K562 (cell line): ENCODE measurements around the gene ULK2. TPM values are rescaled to one million over a fixed set of nuclear protein-coding genes. Genes with fewer than 3 reads are reported as not detected.

Experiments used
- ATAC-seq: fragments of 200-7000 bp; cut with Tn5 transposase; 3 replicates; pipeline ENCODE4 v1.9.1; 2020; ENCODE audit warnings: moderate library complexity
- BruUV-seq: library from RNA; stranded (reverse); fragments of 400-500 nt; replicated peaks from 2 replicates; lab custom pipeline; 2021; lab: Mats Ljungman, UMichigan
- CTCF ChIA-PET: fragments of 300-600 bp; formaldehyde crosslinking; extraction: SDS; loops from one replicate; lab custom pipeline; 2021; ENCODE audit warnings: low intra/inter-chr PET ratio; lab: Yijun Ruan, JAX
- POLR2A ChIA-PET: fragments of 300-600, 350-650 bp; sonication (Branson Sonifier 250); formaldehyde crosslinking; extraction: SDS; loops from one replicate; lab custom pipeline; 2021; ENCODE audit warnings: antibody characterized with exemption, inconsistent platforms; lab: Yijun Ruan, JAX
- DNase-seq, 4 experiments: peaks; one replicate each; pipeline versions ENCODE4 v3.0.0 to v3.0.0-alpha.2; 2011 to 2018; ENCODE audit warnings: low spot score in 3 of 4, mixed read lengths in 3 of 4; ENCODE audit errors: extremely low read depth in 1 of 4
- FAIRE-seq: peaks from 2 replicates; lab custom pipeline; 2011; peaks lifted over from hg19 to GRCh38; lab: Jason Lieb, UNC
- H2AFZ ChIP-seq: 2 replicates; pipeline ENCODE4 v1.6.0; 2011; ENCODE audit warnings: low read depth, low read length, control low read depth, inconsistent platforms
- H3K27ac ChIP-seq: fragments of 200-600 bp; 3 replicates; pipeline ENCODE4 v1.8.0; 2011; ENCODE audit warnings: low read depth, mild to moderate bottlenecking, control low read depth, inconsistent platforms, low read length, moderate library complexity, mixed read lengths; ENCODE audit errors: extremely low read depth
- H3K27me3 ChIP-seq, 2 experiments: fragments of 300-600 bp in 1 of 2; 2 replicates in 1 of 2; 3 replicates in 1 of 2; pipeline versions ENCODE4 v1.6.0 to v1.8.0; 2011; ENCODE audit warnings: inconsistent platforms in 2 of 2, low read length in 2 of 2, mild to moderate bottlenecking in 1 of 2, mixed read lengths in 1 of 2, moderate library complexity in 1 of 2; ENCODE audit not compliant: control insufficient read depth in 2 of 2, insufficient read depth in 2 of 2
- H3K36me3 ChIP-seq: fragments of 300-600 bp; 3 replicates; pipeline ENCODE4 v1.8.0; 2011; ENCODE audit warnings: mild to moderate bottlenecking, low read length, inconsistent platforms; ENCODE audit not compliant: control insufficient read depth, insufficient read depth
- H3K4me1 ChIP-seq, 2 experiments: fragments of 200-600 bp in 1 of 2; replicated peaks in 1 of 2; 2 replicates in 1 of 2; 3 replicates in 1 of 2; pipeline versions ENCODE4 v1.5.1 to v1.8.0; 2011; ENCODE audit warnings: inconsistent platforms in 2 of 2, low read length in 2 of 2, mild to moderate bottlenecking in 1 of 2, mixed read lengths in 1 of 2, moderate library complexity in 1 of 2; ENCODE audit not compliant: control insufficient read depth in 2 of 2, insufficient read depth in 2 of 2
- H3K4me2 ChIP-seq: 2 replicates; pipeline ENCODE4 v1.6.1; 2011; ENCODE audit warnings: low read length, control low read depth, inconsistent platforms, mixed read lengths; ENCODE audit not compliant: insufficient read depth
- H3K4me3 ChIP-seq: fragments of 200-600 bp; sonication (generic), shearing (Covaris generic); 2 replicates; pipeline ENCODE4 v1.5.1; 2016; ENCODE audit warnings: control low read depth, inconsistent platforms
- H3K79me2 ChIP-seq: fragments of 200-600 bp; 3 replicates; pipeline ENCODE4 v1.8.0; 2011; ENCODE audit warnings: low read length, inconsistent platforms; ENCODE audit not compliant: control insufficient read depth, insufficient read depth
- H3K9ac ChIP-seq, 2 experiments: 2 replicates each; pipeline versions ENCODE4 v1.6.0 to v1.6.1; 2011; ENCODE audit warnings: low read depth in 2 of 2, low read length in 2 of 2, control low read depth in 1 of 2, inconsistent platforms in 1 of 2, mild to moderate bottlenecking in 1 of 2, mixed read lengths in 1 of 2; ENCODE audit not compliant: insufficient read depth in 1 of 2
- H3K9me1 ChIP-seq: one replicate; pipeline ENCODE4 v1.6.0; 2011; ENCODE audit warnings: inconsistent platforms, mild to moderate bottlenecking, low read length, moderate library complexity; ENCODE audit not compliant: control insufficient read depth, insufficient read depth
- H3K9me3 ChIP-seq: replicated peaks from 2 replicates; pipeline ENCODE4 v1.5.1; 2011; ENCODE audit warnings: low read depth, low read length, inconsistent platforms; ENCODE audit not compliant: control insufficient read depth, insufficient read depth
- H4K20me1 ChIP-seq: replicated peaks from 2 replicates; pipeline ENCODE4 v1.6.1; 2011; ENCODE audit warnings: low read length, inconsistent platforms, mixed read lengths; ENCODE audit not compliant: control insufficient read depth, insufficient read depth
- ASH1L ChIP-seq: fragments of 450-650 bp; IDR thresholded peaks from 2 replicates; pipeline ENCODE4 v1.6.1; 2018; ENCODE audit warnings: borderline replicate concordance, mild to moderate bottlenecking, low read depth; ENCODE audit not compliant: partially characterized antibody
- CC2D1A ChIP-seq: fragments of 450-650 bp; IDR thresholded peaks from 2 replicates; pipeline ENCODE4 v1.6.1; 2017; ENCODE audit warnings: mild to moderate bottlenecking
- HDAC3 ChIP-seq: fragments of 450-650 bp; IDR thresholded peaks from 2 replicates; pipeline ENCODE4 v1.6.1; 2018; ENCODE audit warnings: borderline replicate concordance, mild to moderate bottlenecking, moderate library complexity; ENCODE audit not compliant: partially characterized antibody
- NCOA2 ChIP-seq, 2 experiments: fragments of 450-650 bp; IDR thresholded peaks; 2 replicates each; pipeline ENCODE4 v1.6.1; 2018; ENCODE audit warnings: mild to moderate bottlenecking in 2 of 2, moderate library complexity in 1 of 2; ENCODE audit not compliant: partially characterized antibody in 2 of 2
- NR2C1 ChIP-seq, 2 experiments: fragments of 450-650 bp; IDR thresholded peaks; 2 replicates each; pipeline ENCODE4 v1.6.1; 2017; ENCODE audit warnings: mild to moderate bottlenecking in 2 of 2, antibody characterized with exemption in 1 of 2, inconsistent platforms in 1 of 2, missing compliant biosample characterization in 1 of 2, missing genetic modification characterization in 1 of 2
- SRSF7 ChIP-seq: fragments of 200-400 bp; formaldehyde crosslinking; optimal IDR thresholded peaks from 2 replicates; pipeline ENCODE3; 2017; ENCODE audit warnings: mild to moderate bottlenecking, low read depth, low read length
- SUPT5H ChIP-seq: fragments of 450-650 bp; IDR thresholded peaks from 2 replicates; pipeline ENCODE4 v1.6.1; 2016
- ZBED1 ChIP-seq: IDR thresholded peaks from 2 replicates; pipeline ENCODE4 v1.6.1; 2014
- WGBS: fragments of 100-300 bp; shearing (Covaris generic); methylation state at CpG from one replicate; pipeline ENCODE4 v1.1.6; 2016; ENCODE audit warnings: low coverage, mixed read lengths; ENCODE audit not compliant: insufficient coverage; ENCODE audit errors: missing lambda C conversion rate; 5-methylcytosine and 5-hydroxymethylcytosine counted together
- in situ Hi-C: fragments of 300-500 bp; cut with MboI; formaldehyde crosslinking; loops from 4 replicates; pipeline ENCODE4 v1.15.0; 2018; ENCODE audit warnings: inconsistent platforms, mixed read lengths
- intact Hi-C: fragments of 100-400 bp; cut with micrococcal nuclease; formaldehyde crosslinking; loops from 2 replicates; pipeline ENCODE4 v1.14.2; 2022
- polyA plus RNA-seq, 8 experiments: library from polyadenylated mRNA; depleted of rRNA in 4 of 8; stranded (reverse) in 5 of 8; unstranded in 3 of 8; fragments of >200 nt; fragmentation: Nextera tagmentation in 2 of 8; fragmentation: Illumina TruSeq in 1 of 8; extraction: Ambion mirVana in 2 of 8; extraction: Trizol in 1 of 8; gene quantifications; 2 replicates each; pipeline versions ENCODE4 v1.2.1 to v1.2.3, GENCODE V29; 2011 to 2014; ENCODE audit warnings: inconsistent platforms in 1 of 8, missing spikeins in 1 of 8
- total RNA-seq, 7 experiments: library from RNA; depleted of rRNA in 6 of 7; stranded (reverse); fragments of >200 nt in 6 of 7; fragmentation: Illumina TruSeq in 2 of 7; extraction: Trizol in 2 of 7; gene quantifications; 2 replicates each; pipeline versions ENCODE4 v1.2.1 to v1.2.3, GENCODE V29; 2011 to 2021; ENCODE audit warnings: low replicate concordance in 1 of 7
- TF ChIP-seq, protein P1 (sequence below): sonication (generic); formaldehyde crosslinking; IDR thresholded peaks from 2 replicates; pipeline ENCODE4 v1.8.0; 2022; ENCODE audit warnings: mild to moderate bottlenecking, missing genetic modification reagents

The ULK2 gene
- total and polyA plus RNA-seq, 9 of the 15 experiments (the other 6 are each of a cell fraction or from before 2014, with no cell fraction given) = 0.01 to 0.18 (median 0.07) TPM; not detected in 5

DNA sequence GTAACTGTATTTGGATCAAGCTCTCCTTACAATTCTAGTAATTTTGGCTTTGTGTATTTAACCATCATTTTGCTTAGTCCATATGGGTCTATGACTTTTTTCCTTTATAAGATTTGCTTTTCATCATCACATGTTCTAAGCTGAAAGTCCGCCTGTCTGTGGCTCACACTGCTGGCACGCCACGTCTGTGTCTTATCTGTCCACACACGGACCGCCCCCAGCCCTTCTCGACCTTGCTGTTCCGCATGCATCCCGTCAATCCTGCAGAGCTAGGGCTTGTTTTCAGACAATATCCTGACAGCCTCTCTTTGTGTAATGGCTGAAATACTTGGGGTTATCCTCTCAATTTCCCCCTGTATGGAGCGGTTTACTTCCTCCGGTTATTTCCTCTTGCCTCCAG, 111.2 kb downstream of the ULK2 start:
- in situ Hi-C loops (no loop called here), intact Hi-C loops (no loop called here)
- ChIA-PET CTCF (no interaction called here), POLR2A (no interaction called here)
- FAIRE-seq (no peak), DNase-seq (no peak), ATAC-seq (no peak)
- TF ChIP-seq ZBED1 = no peak
- H3K9ac ChIP-seq = no peak overlapping the region
- H3K36me3 ChIP-seq = no peaks in the 10 kb centered on the region
- WGBS = 0% methylated on average over 8 of the region's 10 CpGs
- no peak overlapping the region for H3K4me3 ChIP-seq
- BruUV-seq = no TSS peak
- no peak overlapping the region for H3K27ac ChIP-seq
- no peaks in the 10 kb centered on the region for H3K9me1 ChIP-seq
- H4K20me1 ChIP-seq = no peaks in the 10 kb centered on the region
- no peaks in the 10 kb centered on the region for H3K79me2 ChIP-seq
- H3K4me2 ChIP-seq = no peak overlapping the region
- no peaks in the 10 kb centered on the region; a peak in 1 of 5 replicates for H3K4me1 ChIP-seq
- no peaks in the 10 kb centered on the region for H3K9me3 ChIP-seq
- H2AFZ ChIP-seq = no peak overlapping the region
- H3K27me3 ChIP-seq = peaks cover 4 to 34% of the 10 kb centered on the region in 2 experiments; a peak in 3 of 5 replicates

DNA sequence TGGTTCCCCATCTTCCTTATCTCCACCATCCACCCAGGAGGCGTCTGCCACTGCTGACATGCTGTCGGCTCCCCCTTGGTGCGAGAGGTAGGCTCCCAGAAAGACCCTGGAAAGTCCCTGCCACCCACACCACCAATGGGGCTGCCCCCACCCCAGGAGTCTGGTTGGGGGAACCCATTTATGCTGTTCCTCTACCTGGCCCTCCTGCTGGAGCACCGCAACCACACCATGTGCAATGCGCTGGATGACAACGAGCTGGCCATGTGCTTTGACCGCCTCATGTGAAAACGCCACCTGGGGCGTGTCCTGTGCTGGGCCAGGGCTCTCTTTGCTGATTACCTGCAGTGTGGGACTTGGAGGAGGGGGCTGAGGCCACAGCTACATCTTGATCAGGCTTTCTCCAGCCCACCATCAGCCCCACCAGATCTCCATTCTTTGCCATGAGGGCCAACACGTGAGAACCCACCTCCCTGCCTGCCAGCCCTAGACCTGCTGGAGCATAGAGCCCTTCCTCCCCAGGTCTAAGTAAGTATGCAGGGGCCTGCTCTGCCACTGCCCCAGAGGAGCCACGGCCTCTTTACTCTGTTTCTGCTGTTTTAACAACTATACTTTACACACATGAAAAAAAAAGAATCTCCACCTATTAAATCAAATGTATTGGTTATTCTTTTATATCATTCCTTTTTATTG, 111.8 kb downstream of the ULK2 start:
- Histone ChIP-seq H4K20me1 (no peaks in the 10 kb centered on the region), H3K27me3 (peaks cover 5 to 37% of the 10 kb centered on the region in 2 experiments; a peak in 3 of 5 replicates), H3K36me3 (no peaks in the 10 kb centered on the region), H3K4me3 (no peak overlapping the region), H2AFZ (no peak overlapping the region), H3K4me2 (no peak overlapping the region), H3K9me1 (no peaks in the 10 kb centered on the region), H3K27ac (no peak overlapping the region), H3K79me2 (no peaks in the 10 kb centered on the region), H3K9ac (no peak overlapping the region), H3K9me3 (no peaks in the 10 kb centered on the region), H3K4me1 (no peaks in the 10 kb centered on the region; a peak in 1 of 5 replicates)
- 0% methylated on average over 10 of the region's 11 CpGs for WGBS
- BruUV-seq = no TSS peak
- ChIA-PET POLR2A (no interaction called here), CTCF (no interaction called here)
- ATAC-seq (no peak), DNase-seq (no peak), FAIRE-seq (no peak)
- in situ Hi-C loops (no loop called here), intact Hi-C loops (no loop called here)
- TF ChIP-seq SRSF7 = no peak
- TF ChIP-seq SUPT5H = no peak
- TF ChIP-seq NR2C1 (IDR thresholded peaks at IDR 0.05) = no peak
- TF ChIP-seq NR2C1 (tag; IDR thresholded peaks at IDR 0.05) = no peak
- TF ChIP-seq ASH1L = no peak
- no peak for TF ChIP-seq HDAC3
- no peak for TF ChIP-seq CC2D1A
- TF ChIP-seq, protein P1, sequence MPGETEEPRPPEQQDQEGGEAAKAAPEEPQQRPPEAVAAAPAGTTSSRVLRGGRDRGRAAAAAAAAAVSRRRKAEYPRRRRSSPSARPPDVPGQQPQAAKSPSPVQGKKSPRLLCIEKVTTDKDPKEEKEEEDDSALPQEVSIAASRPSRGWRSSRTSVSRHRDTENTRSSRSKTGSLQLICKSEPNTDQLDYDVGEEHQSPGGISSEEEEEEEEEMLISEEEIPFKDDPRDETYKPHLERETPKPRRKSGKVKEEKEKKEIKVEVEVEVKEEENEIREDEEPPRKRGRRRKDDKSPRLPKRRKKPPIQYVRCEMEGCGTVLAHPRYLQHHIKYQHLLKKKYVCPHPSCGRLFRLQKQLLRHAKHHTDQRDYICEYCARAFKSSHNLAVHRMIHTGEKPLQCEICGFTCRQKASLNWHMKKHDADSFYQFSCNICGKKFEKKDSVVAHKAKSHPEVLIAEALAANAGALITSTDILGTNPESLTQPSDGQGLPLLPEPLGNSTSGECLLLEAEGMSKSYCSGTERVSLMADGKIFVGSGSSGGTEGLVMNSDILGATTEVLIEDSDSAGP (CRISPR knock-in tag) = no peak
- TF ChIP-seq NCOA2 (IDR thresholded peaks at IDR 0.05; ENCODE audit: partially characterized antibody in 2 of 2) = no peak
